ENCODE measurements around the gene OR14A16. TPM values are rescaled to one million over a fixed set of nuclear protein-coding genes. Genes with fewer than 3 reads are reported as not detected.

Gene OR14A16
- total RNA-seq, 1 experiment from 2014 or later = not detected

GRCh38 chr1:247840818-247841217 lies 16.9 kb upstream of the OR14A16 start:
- no peaks in the 10 kb centered on the region for H3K36me3 ChIP-seq (ENCODE audit: control insufficient read depth, insufficient read depth, low read length)
- H3K27me3 ChIP-seq (ENCODE audit: control insufficient read depth, insufficient read depth, low read length) = no peaks in the 10 kb centered on the region
- no peak overlapping the region for H3K27ac ChIP-seq (ENCODE audit: low read length)
- intact Hi-C loops (cut with micrococcal nuclease; ENCODE audit: unreplicated experiment) = no loop called here
- no peaks in the 10 kb centered on the region for H3K4me1 ChIP-seq (ENCODE audit: control insufficient read depth, insufficient read depth, low read length)
- no TSS peak for BruUV-seq (replicated peaks)
- POLR2A ChIA-PET = no interaction called here
- DNase-seq (ENCODE audit: low read depth, low spot score) (no peak), ATAC-seq (no peak)
- TF ChIP-seq, protein P1, sequence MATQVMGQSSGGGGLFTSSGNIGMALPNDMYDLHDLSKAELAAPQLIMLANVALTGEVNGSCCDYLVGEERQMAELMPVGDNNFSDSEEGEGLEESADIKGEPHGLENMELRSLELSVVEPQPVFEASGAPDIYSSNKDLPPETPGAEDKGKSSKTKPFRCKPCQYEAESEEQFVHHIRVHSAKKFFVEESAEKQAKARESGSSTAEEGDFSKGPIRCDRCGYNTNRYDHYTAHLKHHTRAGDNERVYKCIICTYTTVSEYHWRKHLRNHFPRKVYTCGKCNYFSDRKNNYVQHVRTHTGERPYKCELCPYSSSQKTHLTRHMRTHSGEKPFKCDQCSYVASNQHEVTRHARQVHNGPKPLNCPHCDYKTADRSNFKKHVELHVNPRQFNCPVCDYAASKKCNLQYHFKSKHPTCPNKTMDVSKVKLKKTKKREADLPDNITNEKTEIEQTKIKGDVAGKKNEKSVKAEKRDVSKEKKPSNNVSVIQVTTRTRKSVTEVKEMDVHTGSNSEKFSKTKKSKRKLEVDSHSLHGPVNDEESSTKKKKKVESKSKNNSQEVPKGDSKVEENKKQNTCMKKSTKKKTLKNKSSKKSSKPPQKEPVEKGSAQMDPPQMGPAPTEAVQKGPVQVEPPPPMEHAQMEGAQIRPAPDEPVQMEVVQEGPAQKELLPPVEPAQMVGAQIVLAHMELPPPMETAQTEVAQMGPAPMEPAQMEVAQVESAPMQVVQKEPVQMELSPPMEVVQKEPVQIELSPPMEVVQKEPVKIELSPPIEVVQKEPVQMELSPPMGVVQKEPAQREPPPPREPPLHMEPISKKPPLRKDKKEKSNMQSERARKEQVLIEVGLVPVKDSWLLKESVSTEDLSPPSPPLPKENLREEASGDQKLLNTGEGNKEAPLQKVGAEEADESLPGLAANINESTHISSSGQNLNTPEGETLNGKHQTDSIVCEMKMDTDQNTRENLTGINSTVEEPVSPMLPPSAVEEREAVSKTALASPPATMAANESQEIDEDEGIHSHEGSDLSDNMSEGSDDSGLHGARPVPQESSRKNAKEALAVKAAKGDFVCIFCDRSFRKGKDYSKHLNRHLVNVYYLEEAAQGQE (IDR thresholded peaks at IDR 0.05; ENCODE audit: insufficient read depth in 1 of 2, low read depth in 2 of 2, low read length in 1 of 2) = no peak
- TF ChIP-seq, protein P2, sequence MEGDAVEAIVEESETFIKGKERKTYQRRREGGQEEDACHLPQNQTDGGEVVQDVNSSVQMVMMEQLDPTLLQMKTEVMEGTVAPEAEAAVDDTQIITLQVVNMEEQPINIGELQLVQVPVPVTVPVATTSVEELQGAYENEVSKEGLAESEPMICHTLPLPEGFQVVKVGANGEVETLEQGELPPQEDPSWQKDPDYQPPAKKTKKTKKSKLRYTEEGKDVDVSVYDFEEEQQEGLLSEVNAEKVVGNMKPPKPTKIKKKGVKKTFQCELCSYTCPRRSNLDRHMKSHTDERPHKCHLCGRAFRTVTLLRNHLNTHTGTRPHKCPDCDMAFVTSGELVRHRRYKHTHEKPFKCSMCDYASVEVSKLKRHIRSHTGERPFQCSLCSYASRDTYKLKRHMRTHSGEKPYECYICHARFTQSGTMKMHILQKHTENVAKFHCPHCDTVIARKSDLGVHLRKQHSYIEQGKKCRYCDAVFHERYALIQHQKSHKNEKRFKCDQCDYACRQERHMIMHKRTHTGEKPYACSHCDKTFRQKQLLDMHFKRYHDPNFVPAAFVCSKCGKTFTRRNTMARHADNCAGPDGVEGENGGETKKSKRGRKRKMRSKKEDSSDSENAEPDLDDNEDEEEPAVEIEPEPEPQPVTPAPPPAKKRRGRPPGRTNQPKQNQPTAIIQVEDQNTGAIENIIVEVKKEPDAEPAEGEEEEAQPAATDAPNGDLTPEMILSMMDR (IDR thresholded peaks at IDR 0.05) = no peak
- TF ChIP-seq TCF7L2 (IDR thresholded peaks at IDR 0.05; ENCODE audit: low read depth, low read length) (no peak), POLR2AphosphoS5 (IDR thresholded peaks at IDR 0.05; ENCODE audit: low read depth, low read length) (no peak), SIN3A (IDR thresholded peaks at IDR 0.05; ENCODE audit: borderline replicate concordance, insufficient read depth, low read depth, low read length) (no peak)
- no peaks in the 10 kb centered on the region for H3K9me3 ChIP-seq (ENCODE audit: control insufficient read depth, insufficient read depth, low read depth, low read length)
- H3K4me3 ChIP-seq (ENCODE audit: low read depth in 2 of 2, low read length in 2 of 2) = no peak overlapping the region
- CTCF ChIA-PET = no interaction called here
- in situ Hi-C loops (cut with HindIII; ENCODE audit: low pct_unique_long_range_greater_than_20kb, low sequenced_read_pairs) = no loop called here

DNA sequence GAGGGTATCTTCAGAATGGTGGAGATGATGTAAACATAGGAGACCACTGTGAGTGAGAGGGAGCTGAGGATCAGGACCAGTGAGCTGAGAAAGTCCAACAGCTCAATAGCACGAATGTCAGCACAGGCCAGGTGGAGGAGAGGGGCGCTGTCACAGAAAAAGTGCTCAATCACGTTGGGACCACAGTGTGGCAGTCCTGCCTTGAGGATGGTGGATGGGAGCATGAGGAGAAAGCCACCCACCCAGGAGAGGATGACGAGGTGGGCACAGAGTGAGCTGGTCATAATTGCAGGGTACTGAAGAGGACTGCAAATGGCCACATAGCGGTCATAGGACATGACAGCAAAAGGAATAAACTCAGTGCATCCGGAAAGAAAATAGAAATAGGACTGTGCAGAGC lies 9.7 kb upstream of the OR14A16 start:
- Histone ChIP-seq H3K4me1 (ENCODE audit: control insufficient read depth, insufficient read depth, low read length) (no peaks in the 10 kb centered on the region), H3K36me3 (ENCODE audit: control insufficient read depth, insufficient read depth, low read length) (no peaks in the 10 kb centered on the region), H3K27ac (ENCODE audit: low read length) (no peak overlapping the region), H3K9me3 (ENCODE audit: control insufficient read depth, insufficient read depth, low read depth, low read length) (no peaks in the 10 kb centered on the region), H3K4me3 (ENCODE audit: low read depth in 2 of 2, low read length in 2 of 2) (no peak overlapping the region), H3K27me3 (ENCODE audit: control insufficient read depth, insufficient read depth, low read length) (no peaks in the 10 kb centered on the region)
- ChIA-PET CTCF (no interaction called here), POLR2A (no interaction called here)
- intact Hi-C loops (cut with micrococcal nuclease; ENCODE audit: unreplicated experiment) = no loop called here
- no peak for DNase-seq (ENCODE audit: low read depth, low spot score)
- in situ Hi-C loops (cut with HindIII; ENCODE audit: low pct_unique_long_range_greater_than_20kb, low sequenced_read_pairs) = no loop called here
- no TSS peak for BruUV-seq (replicated peaks)
- no peak for TF ChIP-seq TCF7L2 (IDR thresholded peaks at IDR 0.05; ENCODE audit: low read depth, low read length)
- TF ChIP-seq POLR2AphosphoS5 (IDR thresholded peaks at IDR 0.05; ENCODE audit: low read depth, low read length) = no peak
- TF ChIP-seq, protein P2 (IDR thresholded peaks at IDR 0.05) = no peak
- TF ChIP-seq, protein P1 (IDR thresholded peaks at IDR 0.05; ENCODE audit: insufficient read depth in 1 of 2, low read depth in 2 of 2, low read length in 1 of 2) = no peak
- no peak for TF ChIP-seq SIN3A (IDR thresholded peaks at IDR 0.05; ENCODE audit: borderline replicate concordance, insufficient read depth, low read depth, low read length)
- no peak for ATAC-seq

All from Panc1 (cell line).